ENCODE measurements around the gene SART3. TPM values are rescaled to one million over a fixed set of nuclear protein-coding genes. Genes with fewer than 3 reads are reported as not detected.
A peak's percentile ranks its signal among the peaks of the same experiment; 100 is the strongest.
"Not testable (repeated sequence)": the region's sequence is repeated elsewhere in the genome, so short reads cannot be mapped to it uniquely, and the experiment has no call there.

Gene SART3
- total RNA-seq, 2 donors from 2014 or later, result 24.5 to 25.3 TPM

GRCh38 chr12:108568338-108569154 lies 7.6 kb upstream of the SART3 start:
- intact Hi-C loops (cut with DNase I), result loop anchor here (5.0 to 10.0 kb wide), 5 partner anchors 49 to 526 kb away; partner anchors contain the start of genes ALKBH2 (in 1 of the 2), SSH1 (in 1 of the 2) and UNG (in 1 of the 2)
- DNase-seq (no peak), ATAC-seq (no peak)

- DNase-seq (no peak), ATAC-seq (no peak)
- intact Hi-C loops (cut with DNase I), result loop anchor here (5.0 to 10.0 kb wide), 5 partner anchors 50 to 527 kb away; partner anchors contain the start of genes ALKBH2 (in 1 of the 2), SSH1 (in 1 of the 2) and UNG (in 1 of the 2)
Measured at GRCh38 chr12:108567406-108568337, 6.7 kb upstream of the SART3 start.

GRCh38 chr12:108566452-108566851 lies 5.5 kb upstream of the SART3 start:
- ATAC-seq, result no peak
- intact Hi-C loops (cut with DNase I), result loop anchor here (5.0 to 10.0 kb wide), 5 partner anchors 51 to 528 kb away; partner anchors contain the start of genes ALKBH2 (in 1 of the 2), SSH1 (in 1 of the 2) and UNG (in 1 of the 2)
- no peak for DNase-seq

- intact Hi-C loops (cut with DNase I), result loop anchor here (5.0 to 10.0 kb wide), 5 partner anchors 51 to 529 kb away; partner anchors contain the start of genes ALKBH2 (in 1 of the 2), SSH1 (in 1 of the 2) and UNG (in 1 of the 2)
- ATAC-seq (no peak), DNase-seq (peak; percentile 66)
Measured at GRCh38 chr12:108565976-108566375, 5.0 kb upstream of the SART3 start.

GRCh38 chr12:108565146-108565545 lies 4.2 kb upstream of the SART3 start:
- ATAC-seq (no peak), DNase-seq (no peak)
- intact Hi-C loops (cut with DNase I), result loop anchor here (5.0 to 10.0 kb wide), 5 partner anchors 52 to 530 kb away; partner anchors contain the start of genes ALKBH2 (in 1 of the 2), SSH1 (in 1 of the 2) and UNG (in 1 of the 2)

- DNase-seq (no peak), ATAC-seq (no peak)
- intact Hi-C loops (cut with DNase I), result loop anchor here (5.0 to 10.0 kb wide), 6 partner anchors 53 to 530 kb away; partner anchors contain the start of genes ALKBH2 (in 2 of the 2), SSH1 (in 1 of the 2) and UNG (in 1 of the 2)
Measured at GRCh38 chr12:108564724-108565123, 3.8 kb upstream of the SART3 start.

GRCh38 chr12:108563804-108564151 lies 2.8 kb upstream of the SART3 start:
- DNase-seq (no peak), ATAC-seq (no peak)
- intact Hi-C loops (cut with DNase I), result loop anchor here (1.0 to 10.0 kb wide), 4 partner anchors 55 to 531 kb away; partner anchors contain the start of genes ALKBH2 (in 2 of the 2), SSH1 (in 1 of the 2) and UNG (in 1 of the 2)

GRCh38 chr12:108563136-108563803 lies 2.3 kb upstream of the SART3 start:
- DNase-seq (peak; percentile 90), ATAC-seq (peak; percentile 50 to 63)
- intact Hi-C loops (cut with DNase I), result loop anchor here (1.0 to 10.0 kb wide), 4 partner anchors 55 to 532 kb away; partner anchors contain the start of genes ALKBH2 (in 2 of the 2), SSH1 (in 1 of the 2) and UNG (in 1 of the 2)

GRCh38 chr12:108562348-108563135 lies 1.6 kb upstream of the SART3 start, which contains the start of gene ISCU:
Gene ISCU (plus strand): TSS chr12:108562596. CDS start chr12:108562623, 27 bp downstream.
- intact Hi-C loops (cut with DNase I), result loop anchor here (1.0 to 10.0 kb wide), 4 partner anchors 56 to 532 kb away; partner anchors contain the start of genes ALKBH2 (in 2 of the 2), SSH1 (in 1 of the 2) and UNG (in 1 of the 2)
- ATAC-seq, result peak; percentile 92 to 96
- peak; percentile 98 for DNase-seq

GRCh38 chr12:108561852-108562347 lies 927 bp upstream of the SART3 start:
- peak; percentile 0 to 1 for ATAC-seq

GRCh38 chr12:108560321-108560721 lies 652 bp downstream of the SART3 start:
- intact Hi-C loops (cut with DNase I), result loop anchor here (5.0 to 10.0 kb wide), 3 partner anchors 294 to 534 kb away; partner anchors contain the start of genes ALKBH2 (in 2 of the 2), SSH1 (in 1 of the 2) and UNG (in 1 of the 2)
- ATAC-seq (no peak), DNase-seq (no peak)

More at GRCh38 chr12:108561852-108562347, 927 bp upstream of the SART3 start:
- no peak for DNase-seq
- intact Hi-C loops (cut with DNase I), result loop anchor here (5.0 to 10.0 kb wide), 3 partner anchors 293 to 533 kb away; partner anchors contain the start of genes ALKBH2 (in 2 of the 2), SSH1 (in 1 of the 2) and UNG (in 1 of the 2)

- intact Hi-C loops (cut with DNase I), result loop anchor here (5.0 to 10.0 kb wide), 3 partner anchors 295 to 535 kb away; partner anchors contain the start of genes ALKBH2 (in 2 of the 2), SSH1 (in 1 of the 2) and UNG (in 1 of the 2)
- no peak for ATAC-seq
Measured at GRCh38 chr12:108559748-108560147, 1.2 kb downstream of the SART3 start.

GRCh38 chr12:108559007-108559655 lies 1.8 kb downstream of the SART3 start:
- DNase-seq, result no peak
- ATAC-seq, result no peak
- intact Hi-C loops (cut with DNase I), result no loop called here

More at GRCh38 chr12:108559748-108560147, 1.2 kb downstream of the SART3 start:
- no peak for DNase-seq

- DNase-seq; intact Hi-C loops (cut with DNase I); ATAC-seq: not testable (repeated sequence)
Measured at GRCh38 chr12:108555383-108555782, 5.6 kb downstream of the SART3 start.

GRCh38 chr12:108553799-108554198 lies 7.2 kb downstream of the SART3 start:
- intact Hi-C loops (cut with DNase I), result no loop called here
- ATAC-seq, result no peak

GRCh38 chr12:108551535-108551934 lies 9.4 kb downstream of the SART3 start:
- ATAC-seq, result no peak
- no peak for DNase-seq
- intact Hi-C loops (cut with DNase I), result no loop called here

More at GRCh38 chr12:108553799-108554198, 7.2 kb downstream of the SART3 start:
- no peak for DNase-seq
